H9 (cell line): ENCODE data around the gene MIOS. TPM values are rescaled to one million over a fixed set of nuclear protein-coding genes. Genes with fewer than 3 reads are reported as not detected.

Experiments
- DNase-seq: peaks from one replicate; pipeline ENCODE4 v3.0.0-alpha.2; 2017
- H2AFZ ChIP-seq: one replicate; pipeline ENCODE4 v1.6.1; 2013; ENCODE audit warnings: mild to moderate bottlenecking, low read length, control low read depth, moderate library complexity
- H2AK5ac ChIP-seq: 2 replicates; pipeline ENCODE4 v1.6.1; 2013; ENCODE audit warnings: low read length, control low read depth, mixed read lengths; ENCODE audit not compliant: insufficient read length
- H2BK120ac ChIP-seq: one replicate; pipeline ENCODE4 v1.6.1; 2013; ENCODE audit warnings: low read depth, mild to moderate bottlenecking, low read length, control low read depth, inconsistent platforms; ENCODE audit not compliant: poor library complexity, severe bottlenecking
- H2BK12ac ChIP-seq: 2 replicates; pipeline ENCODE4 v1.6.1; 2013; ENCODE audit warnings: low read length, control low read depth, mixed read lengths, low read depth; ENCODE audit not compliant: insufficient read length
- H2BK15ac ChIP-seq: 2 replicates; pipeline ENCODE4 v1.6.1; 2013; ENCODE audit warnings: low read depth, low read length, control low read depth
- H2BK20ac ChIP-seq: one replicate; pipeline ENCODE4 v1.6.1; 2013; ENCODE audit warnings: low read depth, mild to moderate bottlenecking, low read length, control low read depth, inconsistent platforms; ENCODE audit not compliant: poor library complexity, severe bottlenecking
- H2BK5ac ChIP-seq: 2 replicates; pipeline ENCODE4 v1.6.1; 2013; ENCODE audit warnings: low read length, control low read depth, mixed read lengths; ENCODE audit not compliant: insufficient read length
- H3K14ac ChIP-seq: 2 replicates; pipeline ENCODE4 v1.6.1; 2013; ENCODE audit warnings: low read length, control low read depth; ENCODE audit not compliant: insufficient read depth
- H3K18ac ChIP-seq: 2 replicates; pipeline ENCODE4 v1.6.1; 2013; ENCODE audit warnings: low read depth, mild to moderate bottlenecking, mixed read lengths, low read length, control low read depth; ENCODE audit not compliant: insufficient read length
- H3K23ac ChIP-seq: 2 replicates; pipeline ENCODE4 v1.6.1; 2013; ENCODE audit warnings: low read length, control low read depth, mixed read lengths, low read depth; ENCODE audit not compliant: insufficient read length
- H3K23me2 ChIP-seq: 2 replicates; pipeline ENCODE4 v1.6.1; 2013; ENCODE audit warnings: low read depth, mild to moderate bottlenecking, mixed read lengths, low read length, control low read depth; ENCODE audit not compliant: insufficient read length, poor library complexity, severe bottlenecking
- H3K27ac ChIP-seq: 2 replicates; pipeline ENCODE4 v1.5.1; 2013; ENCODE audit warnings: low read length, control low read depth, mixed read lengths, low read depth; ENCODE audit not compliant: insufficient read length
- H3K27me3 ChIP-seq: 2 replicates; pipeline ENCODE4 v1.6.1; 2013; ENCODE audit warnings: low read length, control low read depth, inconsistent platforms; ENCODE audit not compliant: insufficient read depth
- H3K4ac ChIP-seq: 2 replicates; pipeline ENCODE4 v1.6.1; 2013; ENCODE audit warnings: low read depth, mild to moderate bottlenecking, control low read depth, inconsistent platforms, low read length, moderate library complexity
- H3K4me1 ChIP-seq: 2 replicates; pipeline ENCODE4 v1.6.1; 2013; ENCODE audit warnings: low read length, control low read depth, inconsistent platforms; ENCODE audit not compliant: insufficient read depth
- H3K4me2 ChIP-seq: 2 replicates; pipeline ENCODE4 v1.6.1; 2013; ENCODE audit warnings: low read length, control low read depth, mixed read lengths; ENCODE audit not compliant: insufficient read length, insufficient read depth
- H3K56ac ChIP-seq: 2 replicates; pipeline ENCODE4 v1.6.1; 2013; ENCODE audit warnings: low read depth, mild to moderate bottlenecking, mixed read lengths, low read length, control low read depth; ENCODE audit not compliant: insufficient read length
- H3K79me1 ChIP-seq: 2 replicates; pipeline ENCODE4 v1.6.1; 2013; ENCODE audit warnings: low read depth, mild to moderate bottlenecking, moderate library complexity, low read length, control low read depth, inconsistent platforms; ENCODE audit not compliant: insufficient read depth, poor library complexity, severe bottlenecking
- H3K79me2 ChIP-seq: 2 replicates; pipeline ENCODE4 v1.6.1; 2013; ENCODE audit warnings: low read length, control low read depth, inconsistent platforms; ENCODE audit not compliant: insufficient read depth
- H3K9ac ChIP-seq: 2 replicates; pipeline ENCODE4 v1.6.1; 2013; ENCODE audit warnings: low read length, control low read depth, mixed read lengths; ENCODE audit not compliant: insufficient read length; ENCODE audit errors: extremely low read depth
- H3K9me3 ChIP-seq: one replicate; pipeline ENCODE4 v1.6.1; 2013; ENCODE audit warnings: low read depth, low read length, inconsistent platforms; ENCODE audit not compliant: control insufficient read depth
- H3T11ph ChIP-seq: one replicate; pipeline ENCODE4 v1.6.1; 2013; ENCODE audit warnings: mild to moderate bottlenecking, low read length, control low read depth, inconsistent platforms
- H4K20me1 ChIP-seq: one replicate; pipeline ENCODE4 v1.6.1; 2013; ENCODE audit not compliant: control insufficient read depth, insufficient read length, insufficient read depth
- H4K5ac ChIP-seq: 2 replicates; pipeline ENCODE4 v1.6.1; 2013; ENCODE audit warnings: low read depth, mild to moderate bottlenecking, mixed read lengths, low read length, control low read depth; ENCODE audit not compliant: insufficient read length
- H4K8ac ChIP-seq: replicated peaks from 2 replicates; pipeline ENCODE4 v1.6.1; 2013; ENCODE audit warnings: low read length, control low read depth, mixed read lengths, low read depth; ENCODE audit not compliant: insufficient read length
- H4K91ac ChIP-seq: 2 replicates; pipeline ENCODE4 v1.6.1; 2013; ENCODE audit warnings: low read depth, mild to moderate bottlenecking, moderate library complexity, mixed read lengths, low read length, control low read depth; ENCODE audit not compliant: insufficient read length
- H3K27ac Mint-ChIP-seq, 3 experiments: 2 replicates in 2 of 3; 3 replicates in 1 of 3; pipeline ENCODE4 v1.8.0; 2020 to 2021; ENCODE audit warnings: mixed read lengths in 3 of 3, mild to moderate bottlenecking in 1 of 3, moderate library complexity in 1 of 3
- H3K27me3 Mint-ChIP-seq: 2 replicates; pipeline ENCODE4 v1.8.0; 2021; ENCODE audit warnings: low read depth, mild to moderate bottlenecking, moderate library complexity, mixed read lengths
- H3K36me3 Mint-ChIP-seq, 3 experiments: 2 replicates in 2 of 3; 3 replicates in 1 of 3; pipeline ENCODE4 v1.8.0; 2020 to 2021; ENCODE audit warnings: low read depth in 3 of 3, mixed read lengths in 3 of 3; ENCODE audit not compliant: insufficient read depth in 1 of 3
- H3K4me1 Mint-ChIP-seq, 2 experiments: 2 replicates each; pipeline ENCODE4 v1.8.0; 2020; ENCODE audit warnings: mixed read lengths in 2 of 2
- H3K4me3 Mint-ChIP-seq, 2 experiments: 2 replicates in 1 of 2; 3 replicates in 1 of 2; pipeline ENCODE4 v1.8.0; 2020 to 2021; ENCODE audit warnings: mild to moderate bottlenecking in 2 of 2, mixed read lengths in 2 of 2, moderate library complexity in 1 of 2
- H3K9me3 Mint-ChIP-seq, 2 experiments: 2 replicates in 1 of 2; 3 replicates in 1 of 2; pipeline ENCODE4 v1.8.0; 2020; ENCODE audit warnings: mild to moderate bottlenecking in 2 of 2, mixed read lengths in 2 of 2, moderate library complexity in 1 of 2
- WGBS: extraction: QIAGEN DNeasy Blood & Tissue Kit; methylation state at CpG from one replicate; pipeline ENCODE4 v1.1.7; 2013; ENCODE audit warnings: missing lambda C conversion rate, low lambda C conversion rate, mixed read lengths; ENCODE audit not compliant: insufficient read length; ENCODE audit errors: extremely low coverage; 5-methylcytosine and 5-hydroxymethylcytosine counted together
- total RNA-seq: library from RNA; stranded (reverse); gene quantifications from 2 replicates; pipeline ENCODE4 v1.2.1, GENCODE V29; 2021
- TF ChIP-seq, protein P1 (sequence below): fragments of 200-600 bp; sonication (generic); conservative IDR thresholded peaks from 3 replicates; pipeline ENCODE4 v1.8.0; 2021; ENCODE audit warnings: antibody characterized with exemption, mild to moderate bottlenecking

MIOS gene
- total RNA-seq, 1 experiment from 2014 or later: 46.4 TPM

DNA sequence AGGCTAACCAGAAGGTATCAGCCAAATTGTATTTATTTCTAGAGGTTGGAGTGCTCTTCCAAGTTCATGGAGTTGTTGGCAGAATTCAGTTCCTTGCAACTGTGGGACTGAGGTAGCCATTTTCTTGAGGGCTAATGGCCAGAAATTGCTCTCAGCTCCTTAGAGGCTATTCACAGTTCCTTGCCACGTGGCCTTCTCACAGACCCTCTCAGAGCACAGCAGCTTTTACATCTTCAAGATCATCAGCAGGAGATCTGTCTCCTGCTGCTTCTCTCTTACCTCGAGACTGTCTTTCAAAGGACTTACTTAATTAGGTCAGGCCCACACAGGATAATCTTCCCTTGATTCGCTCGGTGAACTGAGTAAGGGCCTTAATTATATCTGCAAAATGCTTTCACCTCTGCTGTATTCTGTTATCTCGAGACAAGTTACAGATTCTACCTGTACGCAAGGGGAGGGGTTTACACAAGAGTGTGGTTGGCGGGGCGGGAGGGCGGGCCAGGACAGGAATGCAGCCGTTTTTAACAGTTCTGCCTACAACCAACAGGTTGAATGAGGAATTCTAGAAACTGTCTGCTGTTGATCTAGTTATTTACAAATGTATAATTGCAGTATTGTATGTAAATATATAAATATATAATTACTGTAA is 15.0 kb downstream of the MIOS start:
- H3K4me1 ChIP-seq: no peaks in the 10 kb centered on the region
- H2BK120ac ChIP-seq: no peak overlapping the region
- no peak overlapping the region for H2BK12ac ChIP-seq
- Mint-ChIP-seq H3K27me3 (no peaks in the 10 kb centered on the region), H3K4me1 (peaks cover 5 to 11% of the 10 kb centered on the region in 2 experiments), H3K36me3 (peaks cover 2 to 24% (median 11%) of the 10 kb centered on the region in 3 experiments; a peak in 5 of 7 replicates), H3K9me3 (no peaks in the 10 kb centered on the region), H3K27ac (peak overlapping the region; percentile 90 to 93 (median 92)), H3K4me3 (peak overlapping the region in 1 of 2 experiments; percentile 17; a peak in 1 of 5 replicates)
- no peak overlapping the region for H2BK15ac ChIP-seq
- no peak overlapping the region for H2AFZ ChIP-seq
- TF ChIP-seq, protein P1, sequence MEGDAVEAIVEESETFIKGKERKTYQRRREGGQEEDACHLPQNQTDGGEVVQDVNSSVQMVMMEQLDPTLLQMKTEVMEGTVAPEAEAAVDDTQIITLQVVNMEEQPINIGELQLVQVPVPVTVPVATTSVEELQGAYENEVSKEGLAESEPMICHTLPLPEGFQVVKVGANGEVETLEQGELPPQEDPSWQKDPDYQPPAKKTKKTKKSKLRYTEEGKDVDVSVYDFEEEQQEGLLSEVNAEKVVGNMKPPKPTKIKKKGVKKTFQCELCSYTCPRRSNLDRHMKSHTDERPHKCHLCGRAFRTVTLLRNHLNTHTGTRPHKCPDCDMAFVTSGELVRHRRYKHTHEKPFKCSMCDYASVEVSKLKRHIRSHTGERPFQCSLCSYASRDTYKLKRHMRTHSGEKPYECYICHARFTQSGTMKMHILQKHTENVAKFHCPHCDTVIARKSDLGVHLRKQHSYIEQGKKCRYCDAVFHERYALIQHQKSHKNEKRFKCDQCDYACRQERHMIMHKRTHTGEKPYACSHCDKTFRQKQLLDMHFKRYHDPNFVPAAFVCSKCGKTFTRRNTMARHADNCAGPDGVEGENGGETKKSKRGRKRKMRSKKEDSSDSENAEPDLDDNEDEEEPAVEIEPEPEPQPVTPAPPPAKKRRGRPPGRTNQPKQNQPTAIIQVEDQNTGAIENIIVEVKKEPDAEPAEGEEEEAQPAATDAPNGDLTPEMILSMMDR: peak; percentile 22; the same call in 1 of the 3 replicates
- no peaks in the 10 kb centered on the region for H3K9me3 ChIP-seq
- H3K23me2 ChIP-seq: no peaks in the 10 kb centered on the region
- no peak overlapping the region for H3T11ph ChIP-seq
- DNase-seq: peak; percentile 69
- no peak overlapping the region for H3K9ac ChIP-seq
- H4K91ac ChIP-seq: no peak overlapping the region
- H3K79me2 ChIP-seq: 0 out of 2 replicates have a peak, but pooled peaks cover 2% of the 10 kb centered on the region
- H3K14ac ChIP-seq: no peak overlapping the region
- no peaks in the 10 kb centered on the region for H3K27me3 ChIP-seq
- WGBS: no CpG with 5 or more reads among the region's 10 CpGs
- no peak overlapping the region for H3K4me2 ChIP-seq
- no peak overlapping the region for H2BK5ac ChIP-seq
- H2AK5ac ChIP-seq: no peak overlapping the region
- H3K18ac ChIP-seq: no peak overlapping the region
- no peak overlapping the region for H3K4ac ChIP-seq
- no peak overlapping the region for H2BK20ac ChIP-seq
- no peaks in the 10 kb centered on the region for H3K79me1 ChIP-seq
- H3K56ac ChIP-seq: no peak overlapping the region
- H4K20me1 ChIP-seq: no peaks in the 10 kb centered on the region
- H4K5ac ChIP-seq: no peak overlapping the region
- H3K27ac ChIP-seq: no peak overlapping the region
- no peak overlapping the region for H3K23ac ChIP-seq
- H4K8ac ChIP-seq: no peak overlapping the region
